K562 (cell line): ENCODE measurements around the gene ALDH7A1. TPM values are rescaled to one million over a fixed set of nuclear protein-coding genes. Genes with fewer than 3 reads are reported as not detected.

Source experiments
- BCL6 ChIP-seq: fragments of 250-450 bp; sonication (Bioruptor Pico); IDR thresholded peaks from 2 replicates; pipeline ENCODE4 v1.4.0; 2020
- EP400 ChIP-seq: fragments of 450-650 bp; IDR thresholded peaks from 2 replicates; pipeline ENCODE4 v1.6.1; 2017; ENCODE audit warnings: antibody characterized with exemption, mild to moderate bottlenecking, moderate library complexity
- MEF2D ChIP-seq: conservative IDR thresholded peaks from 2 replicates; pipeline ENCODE4 v1.6.1; 2016; ENCODE audit warnings: low read depth, missing genetic modification characterization, missing compliant biosample characterization
- NFRKB ChIP-seq: fragments of 450-650 bp; IDR thresholded peaks from 2 replicates; pipeline ENCODE4 v1.6.1; 2016; ENCODE audit warnings: low read depth
- NKRF ChIP-seq: fragments of 450-650 bp; IDR thresholded peaks from 2 replicates; pipeline ENCODE4 v1.6.1; 2016; ENCODE audit warnings: borderline replicate concordance
- PHF21A ChIP-seq: fragments of 450-650 bp; IDR thresholded peaks from 2 replicates; pipeline ENCODE4 v1.6.1; 2017; ENCODE audit warnings: low read depth, borderline replicate concordance
- PML ChIP-seq: IDR thresholded peaks from 2 replicates; pipeline ENCODE4 v1.6.1; 2012; ENCODE audit warnings: low read length, inconsistent platforms
- RBM17 ChIP-seq: fragments of 200-400 bp; formaldehyde crosslinking; IDR thresholded peaks from 2 replicates; pipeline ENCODE4 v1.6.1; 2017; ENCODE audit warnings: low read depth, mild to moderate bottlenecking, low read length, borderline replicate concordance
- RBM25 ChIP-seq: fragments of 200-400 bp; formaldehyde crosslinking; IDR thresholded peaks from 2 replicates; pipeline ENCODE4 v1.6.1; 2018; ENCODE audit warnings: low read length, low read depth, moderate library complexity; ENCODE audit not compliant: severe bottlenecking
- RCOR1 ChIP-seq, 2 experiments: IDR thresholded peaks; 2 replicates each; pipeline ENCODE4 v1.6.1; 2012; ENCODE audit warnings: low read depth in 2 of 2, low read length in 2 of 2, borderline replicate concordance in 1 of 2, improper control_type of control experiment in 1 of 2
- SREBF1 ChIP-seq: fragments of 150-350 bp; IDR thresholded peaks from 2 replicates; pipeline ENCODE4 v1.6.1; 2014; ENCODE audit warnings: antibody characterized with exemption, low read depth, low read length, borderline replicate concordance
- TFE3 ChIP-seq: fragments of 450-650 bp; formaldehyde crosslinking; IDR thresholded peaks from 2 replicates; pipeline ENCODE4 v1.4.0; 2020; ENCODE audit warnings: mild to moderate bottlenecking, mixed read lengths
- USF1 ChIP-seq: sonication (generic); formaldehyde crosslinking; IDR thresholded peaks from 2 replicates; pipeline ENCODE4 v1.9.0; 2022; ENCODE audit warnings: mild to moderate bottlenecking, missing genetic modification reagents
- ZNF133 ChIP-seq: fragments of 250-450 bp; sonication (Bioruptor Pico); IDR thresholded peaks from 2 replicates; pipeline ENCODE4 v1.4.0; 2020; ENCODE audit warnings: mild to moderate bottlenecking
- ZNF184 ChIP-seq: sonication (generic); formaldehyde crosslinking; IDR thresholded peaks from 2 replicates; pipeline ENCODE4 v1.5.0; 2020; ENCODE audit warnings: missing genetic modification reagents
- ZNF586 ChIP-seq: fragments of 450-650 bp; formaldehyde crosslinking; conservative IDR thresholded peaks from 2 replicates; pipeline ENCODE4 v1.4.0; 2020; ENCODE audit warnings: mild to moderate bottlenecking, moderate library complexity
- ZNF699 ChIP-seq: fragments of 250-450 bp; sonication (Bioruptor Pico); IDR thresholded peaks from 2 replicates; pipeline ENCODE4 v1.8.0; 2021; ENCODE audit warnings: mild to moderate bottlenecking, moderate library complexity; ENCODE audit not compliant: insufficient replicate concordance
- ZNF766 ChIP-seq: fragments of 200-800 bp; sonication (Bioruptor generic); conservative IDR thresholded peaks from 2 replicates; pipeline ENCODE4 v1.6.1; 2016; ENCODE audit warnings: missing genetic modification characterization, missing compliant biosample characterization
- ZSCAN32 ChIP-seq: fragments of 450-650 bp; formaldehyde crosslinking; IDR thresholded peaks from 2 replicates; pipeline ENCODE4 v1.4.0; 2020; ENCODE audit warnings: mild to moderate bottlenecking, moderate library complexity
- polyA plus RNA-seq, 8 experiments: library from polyadenylated mRNA; depleted of rRNA in 4 of 8; stranded (reverse) in 5 of 8; unstranded in 3 of 8; fragments of >200 nt; fragmentation: Nextera tagmentation in 2 of 8; fragmentation: Illumina TruSeq in 1 of 8; extraction: Ambion mirVana in 2 of 8; extraction: Trizol in 1 of 8; gene quantifications; 2 replicates each; pipeline versions ENCODE4 v1.2.1 to v1.2.3, GENCODE V29; 2011 to 2014; ENCODE audit warnings: inconsistent platforms in 1 of 8, missing spikeins in 1 of 8
- total RNA-seq, 7 experiments: library from RNA; depleted of rRNA in 6 of 7; stranded (reverse); fragments of >200 nt in 6 of 7; fragmentation: Illumina TruSeq in 2 of 7; extraction: Trizol in 2 of 7; gene quantifications; 2 replicates each; pipeline versions ENCODE4 v1.2.1 to v1.2.3, GENCODE V29; 2011 to 2021; ENCODE audit warnings: low replicate concordance in 1 of 7
- TF ChIP-seq, protein P1 (sequence below): fragments of 450-650 bp; formaldehyde crosslinking; conservative IDR thresholded peaks from 2 replicates; pipeline ENCODE4 v1.4.0; 2022; ENCODE audit warnings: mild to moderate bottlenecking, missing genetic modification characterization
- TF ChIP-seq, protein P2 (sequence below): fragments of 250-450 bp; sonication (Bioruptor Pico); IDR thresholded peaks from 2 replicates; pipeline ENCODE4 v1.8.0; 2022; ENCODE audit warnings: inconsistent platforms, mild to moderate bottlenecking, moderate library complexity, borderline replicate concordance

ALDH7A1 gene
- total and polyA plus RNA-seq, 9 of the 15 experiments (the other 6 are each of a cell fraction or from before 2014, with no cell fraction given), result 0.04 to 0.49 TPM; not detected in 7

- TF ChIP-seq EP400 (0 out of 2 replicates have a peak, but pooled peaks have one; percentile 26), BCL6 (no peak), RBM17 (no peak), ZNF184 (no peak), TFE3 (CRISPR knock-in tag) (no peak), MEF2D (tag) (peak; percentile 85), PML (peak; percentile 41; the same call in 1 of the 2 replicates), ZNF766 (CRISPR knock-in tag) (no peak), NKRF (no peak), NFRKB (no peak), SREBF1 (no peak), ZNF586 (CRISPR knock-in tag) (no peak), ZNF133 (no peak), ZNF699 (no peak), RBM25 (no peak), PHF21A (no peak), RCOR1 (IDR thresholded peaks at IDR 0.05; ENCODE audit: borderline replicate concordance in 1 of 2, low read depth in 2 of 2, low read length in 2 of 2) (peak in 1 of 2 experiments; percentile 82; a peak in 2 of 4 replicates), ZSCAN32 (CRISPR knock-in tag) (no peak), USF1 (CRISPR knock-in tag) (no peak)
- TF ChIP-seq, protein P1, sequence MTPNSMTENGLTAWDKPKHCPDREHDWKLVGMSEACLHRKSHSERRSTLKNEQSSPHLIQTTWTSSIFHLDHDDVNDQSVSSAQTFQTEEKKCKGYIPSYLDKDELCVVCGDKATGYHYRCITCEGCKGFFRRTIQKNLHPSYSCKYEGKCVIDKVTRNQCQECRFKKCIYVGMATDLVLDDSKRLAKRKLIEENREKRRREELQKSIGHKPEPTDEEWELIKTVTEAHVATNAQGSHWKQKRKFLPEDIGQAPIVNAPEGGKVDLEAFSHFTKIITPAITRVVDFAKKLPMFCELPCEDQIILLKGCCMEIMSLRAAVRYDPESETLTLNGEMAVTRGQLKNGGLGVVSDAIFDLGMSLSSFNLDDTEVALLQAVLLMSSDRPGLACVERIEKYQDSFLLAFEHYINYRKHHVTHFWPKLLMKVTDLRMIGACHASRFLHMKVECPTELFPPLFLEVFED (CRISPR knock-in tag), result no peak
- TF ChIP-seq, protein P2, sequence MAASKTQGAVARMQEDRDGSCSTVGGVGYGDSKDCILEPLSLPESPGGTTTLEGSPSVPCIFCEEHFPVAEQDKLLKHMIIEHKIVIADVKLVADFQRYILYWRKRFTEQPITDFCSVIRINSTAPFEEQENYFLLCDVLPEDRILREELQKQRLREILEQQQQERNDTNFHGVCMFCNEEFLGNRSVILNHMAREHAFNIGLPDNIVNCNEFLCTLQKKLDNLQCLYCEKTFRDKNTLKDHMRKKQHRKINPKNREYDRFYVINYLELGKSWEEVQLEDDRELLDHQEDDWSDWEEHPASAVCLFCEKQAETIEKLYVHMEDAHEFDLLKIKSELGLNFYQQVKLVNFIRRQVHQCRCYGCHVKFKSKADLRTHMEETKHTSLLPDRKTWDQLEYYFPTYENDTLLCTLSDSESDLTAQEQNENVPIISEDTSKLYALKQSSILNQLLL (CRISPR knock-in tag), result no peak
These were observed 80.9 kb downstream of the ALDH7A1 start (continued) for GRCh38 chr5:126514131-126514557.
